WERI-Rb-1 (cell line): ENCODE results near the gene CFAP20DC.

ENCODE experiments used
- DNase-seq: peaks from one replicate; pipeline ENCODE4 v3.0.0-alpha.2; 2020
- H3K27ac ChIP-seq: fragments of 250-450 bp; sonication (Bioruptor Pico); 2 replicates; pipeline ENCODE4 v1.5.1; 2020; ENCODE audit warnings: mild to moderate bottlenecking, moderate library complexity
- H3K27me3 ChIP-seq: fragments of 250-450 bp; sonication (Bioruptor Pico); 2 replicates; pipeline ENCODE4 v1.5.1; 2021; ENCODE audit warnings: mild to moderate bottlenecking, low read depth, moderate library complexity; ENCODE audit not compliant: insufficient read depth, severe bottlenecking
- H3K36me3 ChIP-seq: fragments of 250-450 bp; sonication (Bioruptor Pico); 2 replicates; pipeline ENCODE4 v1.5.1; 2020; ENCODE audit warnings: mild to moderate bottlenecking, moderate library complexity
- H3K4me3 ChIP-seq: 2 replicates; pipeline ENCODE4 v1.5.1; 2011; ENCODE audit warnings: low read depth, mild to moderate bottlenecking, control low read depth, low read length
- H3K9me3 ChIP-seq: fragments of 250-450 bp; sonication (Bioruptor Pico); 2 replicates; pipeline ENCODE4 v1.5.1; 2021; ENCODE audit warnings: mild to moderate bottlenecking, moderate library complexity; ENCODE audit not compliant: severe bottlenecking
- TF ChIP-seq, protein P1 (sequence below): IDR thresholded peaks from 2 replicates; pipeline ENCODE4 v1.5.1; 2011; ENCODE audit warnings: low read depth, mild to moderate bottlenecking, control low read depth, inconsistent platforms, low read length

The CFAP20DC gene

DNA sequence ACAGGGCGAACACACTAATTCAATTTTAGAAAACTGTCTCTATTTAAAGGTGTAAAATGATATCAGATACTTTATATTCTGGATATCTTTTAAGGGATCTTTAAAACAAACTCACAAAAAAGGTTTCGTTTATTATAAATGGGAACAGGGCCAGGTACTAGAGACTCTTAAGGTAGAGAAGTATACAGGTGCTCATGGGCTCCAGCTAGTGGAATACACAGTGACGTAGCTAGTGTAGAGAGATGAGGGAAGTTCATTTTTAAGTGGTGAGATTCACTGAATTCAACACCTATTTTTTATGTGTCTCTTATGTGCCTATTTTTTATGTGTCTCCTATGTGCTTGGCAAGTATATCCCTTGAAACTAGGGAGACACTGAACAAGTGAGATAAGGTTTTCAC is 250.6 kb downstream of the CFAP20DC start:
- no peak for DNase-seq
- no peak overlapping the region for H3K4me3 ChIP-seq
- TF ChIP-seq, protein P1, sequence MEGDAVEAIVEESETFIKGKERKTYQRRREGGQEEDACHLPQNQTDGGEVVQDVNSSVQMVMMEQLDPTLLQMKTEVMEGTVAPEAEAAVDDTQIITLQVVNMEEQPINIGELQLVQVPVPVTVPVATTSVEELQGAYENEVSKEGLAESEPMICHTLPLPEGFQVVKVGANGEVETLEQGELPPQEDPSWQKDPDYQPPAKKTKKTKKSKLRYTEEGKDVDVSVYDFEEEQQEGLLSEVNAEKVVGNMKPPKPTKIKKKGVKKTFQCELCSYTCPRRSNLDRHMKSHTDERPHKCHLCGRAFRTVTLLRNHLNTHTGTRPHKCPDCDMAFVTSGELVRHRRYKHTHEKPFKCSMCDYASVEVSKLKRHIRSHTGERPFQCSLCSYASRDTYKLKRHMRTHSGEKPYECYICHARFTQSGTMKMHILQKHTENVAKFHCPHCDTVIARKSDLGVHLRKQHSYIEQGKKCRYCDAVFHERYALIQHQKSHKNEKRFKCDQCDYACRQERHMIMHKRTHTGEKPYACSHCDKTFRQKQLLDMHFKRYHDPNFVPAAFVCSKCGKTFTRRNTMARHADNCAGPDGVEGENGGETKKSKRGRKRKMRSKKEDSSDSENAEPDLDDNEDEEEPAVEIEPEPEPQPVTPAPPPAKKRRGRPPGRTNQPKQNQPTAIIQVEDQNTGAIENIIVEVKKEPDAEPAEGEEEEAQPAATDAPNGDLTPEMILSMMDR = no peak
- H3K27me3 ChIP-seq = no peaks in the 10 kb centered on the region
- H3K36me3 ChIP-seq = no peaks in the 10 kb centered on the region
- H3K9me3 ChIP-seq = no peaks in the 10 kb centered on the region
- H3K27ac ChIP-seq = no peak overlapping the region

DNA sequence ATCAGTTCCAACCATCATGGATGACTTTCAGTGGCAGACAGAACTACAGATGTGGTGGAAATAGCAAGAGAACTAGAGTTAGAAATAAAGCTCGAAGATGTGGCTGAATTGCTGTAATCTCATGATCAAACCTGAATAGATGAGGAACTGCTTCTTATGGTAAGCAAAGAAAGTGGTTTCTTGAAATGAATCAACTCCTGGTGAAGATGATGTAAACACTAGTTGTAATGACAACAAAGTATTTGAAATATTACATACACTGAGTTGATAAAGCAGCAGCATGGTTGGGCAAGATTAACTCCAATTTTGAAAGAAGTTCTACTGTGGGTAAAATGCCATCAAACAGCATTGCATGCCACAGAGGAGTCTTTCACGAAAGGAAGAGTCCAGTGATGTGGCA is 251.5 kb downstream of the CFAP20DC start:
- DNase-seq = no peak

DNA sequence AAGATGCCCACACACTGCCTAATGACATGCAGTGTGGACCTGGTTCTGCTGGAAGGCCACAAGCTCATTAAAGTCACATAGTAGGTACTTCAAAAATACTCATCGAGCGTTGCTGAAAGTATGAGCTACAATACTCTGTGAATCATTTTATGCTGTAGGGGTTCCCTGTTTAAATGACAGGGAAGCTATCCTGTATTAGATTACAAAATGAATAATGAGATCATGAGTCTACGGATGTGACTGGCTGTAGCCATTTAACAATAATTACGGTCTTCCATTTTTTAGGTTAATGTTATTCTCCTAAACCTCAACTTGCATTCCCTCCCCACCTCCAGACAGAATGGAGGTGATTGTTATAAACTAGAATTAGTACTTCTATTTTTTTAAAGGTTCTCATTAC is 255.1 kb downstream of the CFAP20DC start:
- Histone ChIP-seq H3K27me3 (no peaks in the 10 kb centered on the region), H3K36me3 (no peaks in the 10 kb centered on the region)
- TF ChIP-seq, protein P1 = no peak

More for the DNA sequence above, 251.5 kb downstream of the CFAP20DC start:
- Histone ChIP-seq H3K4me3 (no peak overlapping the region), H3K9me3 (no peaks in the 10 kb centered on the region), H3K27ac (no peak overlapping the region), H3K27me3 (no peaks in the 10 kb centered on the region), H3K36me3 (no peaks in the 10 kb centered on the region)
- TF ChIP-seq, protein P1 = no peak

DNA sequence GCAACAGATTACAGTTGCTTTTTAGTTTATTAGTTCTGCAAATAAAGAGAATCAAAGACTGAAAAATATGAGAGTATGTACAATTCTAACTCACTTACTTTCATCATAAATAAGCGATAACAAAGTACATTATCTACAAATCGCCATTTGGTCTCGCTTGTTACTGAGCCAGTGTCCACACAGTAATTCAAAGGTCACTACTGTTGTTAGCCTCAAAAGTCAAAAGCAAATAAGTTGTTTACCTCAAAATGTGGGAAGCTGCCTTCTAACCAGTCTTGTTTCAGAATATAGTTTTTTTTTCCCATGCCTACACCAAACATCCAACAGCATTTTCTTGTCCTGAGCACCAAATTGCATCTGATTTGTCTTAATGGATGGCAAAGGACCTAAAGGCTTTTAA is 255.9 kb downstream of the CFAP20DC start:
- Histone ChIP-seq H3K27me3 (no peaks in the 10 kb centered on the region), H3K9me3 (no peaks in the 10 kb centered on the region), H3K27ac (no peak overlapping the region), H3K4me3 (no peak overlapping the region), H3K36me3 (no peaks in the 10 kb centered on the region)
- no peak for DNase-seq
- TF ChIP-seq, protein P1 = no peak

More for the DNA sequence above, 255.1 kb downstream of the CFAP20DC start:
- no peak overlapping the region for H3K27ac ChIP-seq
- DNase-seq = no peak
- H3K4me3 ChIP-seq = no peak overlapping the region
- no peaks in the 10 kb centered on the region for H3K9me3 ChIP-seq

DNA sequence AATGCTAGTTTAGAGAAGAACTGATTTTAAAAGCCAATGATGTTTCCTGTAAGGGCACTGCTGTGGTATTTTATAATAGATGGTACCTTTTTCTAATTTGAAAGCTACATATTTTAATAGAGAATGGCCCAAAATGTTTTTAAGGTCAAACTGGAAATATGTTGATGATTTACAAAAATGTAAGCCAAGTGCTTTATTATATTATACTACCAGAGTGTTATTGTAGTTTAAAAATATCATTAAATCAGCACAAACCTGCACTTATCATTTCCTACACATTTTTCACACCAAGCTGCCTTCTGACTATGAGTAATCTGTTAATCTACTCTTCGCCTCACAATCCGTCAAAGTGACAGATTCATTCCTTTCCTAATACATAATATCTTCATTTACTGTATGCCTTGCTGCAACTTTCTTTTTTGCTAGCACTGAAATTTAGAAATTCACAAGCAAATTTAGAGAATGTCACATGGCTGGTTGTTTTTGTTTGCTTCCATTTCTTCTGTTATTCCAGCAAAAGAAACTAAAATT is 256.8 kb downstream of the CFAP20DC start:
- DNase-seq = no peak
- no peaks in the 10 kb centered on the region for H3K9me3 ChIP-seq
- no peaks in the 10 kb centered on the region for H3K27me3 ChIP-seq
- no peak overlapping the region for H3K4me3 ChIP-seq
- no peaks in the 10 kb centered on the region for H3K36me3 ChIP-seq
- TF ChIP-seq, protein P1 = no peak
- no peak overlapping the region for H3K27ac ChIP-seq

- Histone ChIP-seq H3K4me3 (no peak overlapping the region), H3K27me3 (no peaks in the 10 kb centered on the region), H3K36me3 (no peaks in the 10 kb centered on the region), H3K27ac (no peak overlapping the region), H3K9me3 (no peaks in the 10 kb centered on the region)
- TF ChIP-seq, protein P1 = no peak
- DNase-seq = no peak
Measured at GRCh38 chr3:58789385-58789784, 260.4 kb downstream of the CFAP20DC start.
